Keratinocyte (primary cell): ENCODE results near the gene VAMP8. TPM values are rescaled to one million over a fixed set of nuclear protein-coding genes. Genes with fewer than 3 reads are reported as not detected.
A peak's percentile ranks its signal among the peaks of the same experiment; 100 is the strongest.

Experiments used
- DNase-seq: peaks from one replicate; pipeline ENCODE4 v3.0.0-alpha.2; 2011; ENCODE audit warnings: low read depth, missing footprints, low spot score
- FAIRE-seq: peaks from 2 replicates; lab custom pipeline; 2011; peaks lifted over from hg19 to GRCh38; lab: Jason Lieb, UNC
- H2AFZ ChIP-seq: 2 replicates; pipeline ENCODE4 v1.6.0; 2012; ENCODE audit warnings: low read length, control low read depth, inconsistent platforms; ENCODE audit not compliant: control insufficient read depth
- H3K27ac ChIP-seq: 2 replicates; pipeline ENCODE4 v1.5.1; 2011; ENCODE audit warnings: low read length; ENCODE audit not compliant: control insufficient read depth, insufficient read depth
- H3K27me3 ChIP-seq: 3 replicates; pipeline ENCODE4 v1.6.0; 2011; ENCODE audit warnings: low read length; ENCODE audit not compliant: control insufficient read depth, insufficient read depth; ENCODE audit errors: extremely low read depth
- H3K36me3 ChIP-seq, 2 experiments: 2 replicates in 1 of 2; 3 replicates in 1 of 2; pipeline ENCODE4 v1.5.1; 2011; ENCODE audit warnings: low read length in 2 of 2, mild to moderate bottlenecking in 1 of 2; ENCODE audit not compliant: control insufficient read depth in 2 of 2, insufficient read depth in 2 of 2; ENCODE audit errors: extremely low read depth in 1 of 2
- H3K4me1 ChIP-seq: 3 replicates; pipeline ENCODE4 v1.5.1; 2011; ENCODE audit warnings: low read length; ENCODE audit not compliant: control insufficient read depth, insufficient read depth; ENCODE audit errors: extremely low read depth
- H3K4me2 ChIP-seq: 3 replicates; pipeline ENCODE4 v1.6.0; 2011; ENCODE audit warnings: low read depth, low read length; ENCODE audit not compliant: control insufficient read depth, insufficient read depth; ENCODE audit errors: extremely low read depth
- H3K4me3 ChIP-seq, 3 experiments: fragments of 200-600 bp in 1 of 3; sonication (generic) in 1 of 3; 2 replicates in 2 of 3; 3 replicates in 1 of 3; pipeline ENCODE4 v1.5.1; 2011 to 2016; ENCODE audit warnings: low read length in 3 of 3, mild to moderate bottlenecking in 3 of 3, control low read depth in 2 of 3, inconsistent platforms in 1 of 3, low read depth in 1 of 3, mixed read lengths in 1 of 3, mixed run types in 1 of 3, moderate library complexity in 1 of 3; ENCODE audit not compliant: control insufficient read depth in 2 of 3, insufficient read depth in 2 of 3; ENCODE audit errors: extremely low read depth in 1 of 3
- H3K79me2 ChIP-seq: 2 replicates; pipeline ENCODE4 v1.6.0; 2012; ENCODE audit warnings: low read length; ENCODE audit not compliant: control insufficient read depth, insufficient read depth
- H3K9ac ChIP-seq: 3 replicates; pipeline ENCODE4 v1.6.0; 2011; ENCODE audit warnings: low read length; ENCODE audit not compliant: control insufficient read depth, insufficient read depth; ENCODE audit errors: extremely low read depth
- H3K9me1 ChIP-seq: 3 replicates; pipeline ENCODE4 v1.6.0; 2011; ENCODE audit warnings: low read length; ENCODE audit not compliant: control insufficient read depth, insufficient read depth; ENCODE audit errors: extremely low read depth
- H3K9me3 ChIP-seq: 2 replicates; pipeline ENCODE4 v1.5.1; 2012; ENCODE audit warnings: low read depth, low read length; ENCODE audit not compliant: control insufficient read depth
- H4K20me1 ChIP-seq: 3 replicates; pipeline ENCODE4 v1.6.0; 2011; ENCODE audit warnings: low read length; ENCODE audit not compliant: control insufficient read depth, insufficient read depth; ENCODE audit errors: extremely low read depth
- CTCF ChIP-seq, 3 experiments: IDR thresholded peaks in 1 of 3; conservative IDR thresholded peaks in 1 of 3; optimal IDR thresholded peaks in 1 of 3; 2 replicates in 2 of 3; 3 replicates in 1 of 3; pipeline versions ENCODE3 to v1.5.1; 2011; ENCODE audit warnings: low read length in 3 of 3, mild to moderate bottlenecking in 3 of 3, moderate library complexity in 2 of 3, control low read depth in 1 of 3, inconsistent platforms in 1 of 3; ENCODE audit not compliant: insufficient read depth in 2 of 3; ENCODE audit errors: extremely low read depth in 1 of 3
- EZH2 ChIP-seq: IDR thresholded peaks from one replicate; pipeline ENCODE4 v1.6.1; 2012; ENCODE audit warnings: inconsistent platforms, mild to moderate bottlenecking, low read length, moderate library complexity
- dilution Hi-C: fragments of 300-500 bp; cut with MboI; formaldehyde crosslinking; loops from one replicate; pipeline ENCODE4 v1.7.0; 2020; ENCODE audit warnings: low sequenced_read_pairs; ENCODE audit not compliant: extremely low pct_ligation_motif_present
- polyA plus RNA-seq, 5 experiments: library from polyadenylated mRNA; depleted of rRNA in 3 of 5; stranded (reverse) in 3 of 5; stranded (forward) in 1 of 5; unstranded in 1 of 5; fragments of >200 nt; gene quantifications; 1 replicate in 1 of 5; 2 replicates in 3 of 5; 3 replicates in 1 of 5; pipeline versions ENCODE4 v1.2.1 to v1.2.3, GENCODE V29; 2011 to 2012; ENCODE audit warnings: missing spikeins in 2 of 5, low read depth in 1 of 5, low replicate concordance in 1 of 5

VAMP8 gene
- polyA plus RNA-seq, 1 donor (not counting 4 experiments of a cell fraction or from before 2014, with no cell fraction given), result 385 TPM

- DNase-seq (no peak), FAIRE-seq (no peak)
- Histone ChIP-seq H3K9ac (peak overlapping the region; percentile 100), H3K4me2 (peak overlapping the region; percentile 92), H3K9me3 (no peaks in the 10 kb centered on the region), H3K79me2 (peaks cover 55% of the 10 kb centered on the region), H3K27me3 (no peaks in the 10 kb centered on the region), H3K9me1 (peaks cover 2% of the 10 kb centered on the region), H4K20me1 (peaks cover 34% of the 10 kb centered on the region), H3K36me3 (peaks cover 13 to 45% of the 10 kb centered on the region in 2 experiments), H2AFZ (no peak overlapping the region), H3K4me3 (peak overlapping the region; percentile 75 to 97 (median 86)), H3K27ac (peak overlapping the region; percentile 98), H3K4me1 (peaks cover 50% of the 10 kb centered on the region)
- dilution Hi-C loops, result no loop called here
- TF ChIP-seq CTCF (optimal IDR thresholded peaks at IDR 0.05 in 1 of 3, IDR thresholded peaks at IDR 0.05 in 1 of 3, conservative IDR thresholded peaks at IDR 0.05 in 1 of 3; ENCODE audit: extremely low read depth in 1 of 3, insufficient read depth in 2 of 3, low read length in 3 of 3), result no peak
- no peak for TF ChIP-seq EZH2
These were observed 37.8 kb upstream of the VAMP8 start for GRCh38 chr2:85539361-85540132.

- H3K4me1 ChIP-seq, result peaks cover 51% of the 10 kb centered on the region
- DNase-seq (no peak), FAIRE-seq (no peak)
- H4K20me1 ChIP-seq, result peaks cover 36% of the 10 kb centered on the region
- dilution Hi-C loops, result no loop called here
- H3K4me2 ChIP-seq, result peak overlapping the region; percentile 92
- H3K9me3 ChIP-seq, result no peaks in the 10 kb centered on the region
- no peak overlapping the region for H2AFZ ChIP-seq
- H3K4me3 ChIP-seq, result peak overlapping the region; percentile 75 to 97 (median 86)
- TF ChIP-seq CTCF (optimal IDR thresholded peaks at IDR 0.05 in 1 of 3, IDR thresholded peaks at IDR 0.05 in 1 of 3, conservative IDR thresholded peaks at IDR 0.05 in 1 of 3; ENCODE audit: extremely low read depth in 1 of 3, insufficient read depth in 2 of 3, low read length in 3 of 3) (no peak), EZH2 (no peak)
- peaks cover 55% of the 10 kb centered on the region for H3K79me2 ChIP-seq
- peaks cover 2% of the 10 kb centered on the region for H3K9me1 ChIP-seq
- no peaks in the 10 kb centered on the region for H3K27me3 ChIP-seq
- H3K36me3 ChIP-seq, result peaks cover 13 to 50% of the 10 kb centered on the region in 2 experiments
- H3K9ac ChIP-seq, result peak overlapping the region; percentile 100
- peak overlapping the region; percentile 98 for H3K27ac ChIP-seq
These were observed 37.2 kb upstream of the VAMP8 start for GRCh38 chr2:85540133-85540648.
